HG03342 (cell line): ENCODE data around the gene SRC.

Experiments
- ATAC-seq: cut with Tn5 transposase; IDR thresholded peaks from one replicate; pipeline ENCODE4 v1.9.1; 2021; ENCODE audit warnings: mild to moderate bottlenecking, moderate library complexity; ENCODE audit not compliant: unreplicated experiment

Gene SRC

DNA sequence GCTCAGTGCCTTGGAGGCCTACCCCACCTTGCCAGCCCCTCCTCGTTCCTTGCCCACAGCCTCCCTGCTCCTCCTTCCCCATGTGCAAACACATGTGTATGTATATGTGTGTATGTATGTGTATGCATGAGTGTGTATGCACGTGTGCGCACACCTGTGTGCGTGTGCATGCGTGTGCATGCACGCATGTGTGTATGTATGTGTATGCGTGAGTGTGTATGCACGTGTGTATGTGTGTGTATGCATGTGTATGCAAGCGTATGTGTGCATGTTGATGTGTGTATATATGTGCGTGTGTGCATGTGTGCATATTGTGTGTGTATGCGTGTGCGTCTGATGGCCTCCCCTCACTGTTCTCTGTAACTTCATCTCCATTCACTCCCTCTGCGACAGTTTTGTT, 74.7 kb downstream of the SRC start:
- no peak for ATAC-seq

- no peak for ATAC-seq
Observed at GRCh38 chr20:37421060-37421905, 75.3 kb downstream of the SRC start.

DNA sequence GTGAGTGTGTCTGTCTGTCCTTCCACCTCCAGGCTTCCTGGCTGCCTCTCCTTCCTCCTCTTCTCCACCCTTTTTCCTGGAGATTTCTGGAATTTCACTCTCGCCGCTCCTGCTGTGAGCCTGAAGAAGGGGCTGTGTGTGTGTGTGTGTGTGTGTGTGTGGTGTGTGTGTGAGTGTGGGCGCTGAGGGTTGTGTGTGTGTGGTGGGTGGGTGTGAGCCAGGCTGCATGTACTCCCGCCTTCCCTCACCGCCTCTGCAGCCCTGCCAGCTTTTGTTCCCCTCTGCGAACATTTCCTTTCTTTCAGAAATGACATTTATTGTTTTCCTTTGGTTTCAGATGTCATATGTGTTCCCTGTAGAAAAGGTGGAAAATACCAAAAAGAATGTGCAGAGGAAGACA, 76.0 kb downstream of the SRC start:
- ATAC-seq = no peak

DNA sequence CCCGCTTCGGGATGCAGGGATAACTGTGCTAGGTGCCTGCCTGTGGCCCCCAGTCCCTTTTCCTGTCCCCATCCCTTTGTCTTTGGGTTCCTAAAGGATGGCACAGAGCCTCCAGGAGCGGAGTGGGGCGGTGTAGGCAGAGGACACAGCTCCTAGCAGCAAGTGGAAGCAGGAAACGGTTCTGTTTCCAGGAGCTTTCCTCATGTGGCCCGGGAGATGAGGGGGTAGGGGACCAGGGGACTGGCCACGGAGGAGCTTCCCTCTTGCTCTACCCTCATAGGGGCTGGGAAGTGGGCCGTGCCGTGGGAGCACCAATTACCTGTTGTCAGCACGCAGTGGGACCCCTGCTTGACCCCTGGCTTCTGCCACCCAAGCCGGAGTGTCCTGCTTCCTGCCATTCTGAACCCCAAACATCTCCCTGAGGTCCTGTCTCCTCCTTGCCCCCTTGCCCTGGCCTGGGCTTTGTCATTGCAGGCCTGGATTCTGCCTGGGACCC, 76.9 kb downstream of the SRC start:
- no peak for ATAC-seq

- ATAC-seq = no peak
Observed at GRCh38 chr20:37423545-37423944, 77.6 kb downstream of the SRC start.

DNA sequence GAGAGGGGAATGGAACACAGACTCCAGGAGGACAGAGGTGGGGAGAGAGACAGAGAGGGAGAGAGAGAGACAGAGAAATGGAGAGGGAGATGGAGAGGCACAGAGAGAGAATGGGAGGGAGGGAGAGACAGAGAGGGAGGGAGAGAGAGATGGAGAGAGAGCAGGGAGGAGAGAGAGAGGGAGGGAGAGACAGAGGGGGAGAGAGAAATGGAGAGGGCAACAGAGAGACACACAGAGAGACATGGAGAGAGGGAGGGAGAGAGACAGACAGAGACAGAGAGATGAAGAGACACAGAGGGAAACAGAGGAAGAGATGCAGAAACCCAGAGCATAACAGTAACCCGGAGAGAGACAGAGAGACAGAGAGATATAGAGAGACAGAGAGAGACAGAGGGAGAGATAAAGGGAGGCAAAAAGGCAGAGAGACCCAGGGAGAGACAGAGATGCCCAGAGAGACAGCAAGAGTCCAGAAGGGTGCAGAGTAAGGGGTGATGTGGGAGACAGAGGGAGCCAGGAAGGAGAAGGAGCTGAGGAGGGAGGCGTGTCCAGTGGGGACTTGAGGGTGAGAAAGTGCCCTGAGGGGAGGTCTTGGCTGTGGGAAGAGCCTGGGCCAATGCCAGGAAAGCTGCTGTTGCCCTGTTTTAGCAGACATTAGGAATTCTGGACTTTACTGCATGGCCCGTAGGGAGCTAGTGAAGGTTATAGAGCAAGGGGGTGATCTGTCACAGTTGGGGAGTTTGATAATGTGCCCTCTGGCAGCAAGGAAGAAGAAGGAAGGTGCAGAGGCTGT, 78.3 kb downstream of the SRC start:
- ATAC-seq = no peak

- ATAC-seq = no peak
Observed at GRCh38 chr20:37425103-37425625, 79.2 kb downstream of the SRC start.

DNA sequence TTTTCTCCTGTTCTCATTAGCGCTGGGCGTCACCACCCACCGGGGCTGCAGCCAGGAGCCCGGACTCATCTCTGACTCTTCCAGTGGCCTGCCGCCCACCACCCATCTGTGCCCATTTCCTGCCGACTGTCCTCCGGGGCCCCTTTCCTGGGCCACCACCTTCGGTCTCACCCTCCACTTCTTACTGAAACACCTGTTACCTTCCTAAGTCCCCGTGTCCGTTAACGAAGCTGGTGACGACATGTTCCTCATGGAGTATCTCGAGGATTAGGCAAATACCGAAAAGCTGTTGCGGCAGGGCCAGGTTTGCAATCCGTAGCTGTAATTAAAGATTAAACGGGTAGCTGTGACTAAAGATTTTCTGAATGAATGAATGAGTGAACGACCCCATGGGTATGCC, 80.2 kb downstream of the SRC start:
- no peak for ATAC-seq

DNA sequence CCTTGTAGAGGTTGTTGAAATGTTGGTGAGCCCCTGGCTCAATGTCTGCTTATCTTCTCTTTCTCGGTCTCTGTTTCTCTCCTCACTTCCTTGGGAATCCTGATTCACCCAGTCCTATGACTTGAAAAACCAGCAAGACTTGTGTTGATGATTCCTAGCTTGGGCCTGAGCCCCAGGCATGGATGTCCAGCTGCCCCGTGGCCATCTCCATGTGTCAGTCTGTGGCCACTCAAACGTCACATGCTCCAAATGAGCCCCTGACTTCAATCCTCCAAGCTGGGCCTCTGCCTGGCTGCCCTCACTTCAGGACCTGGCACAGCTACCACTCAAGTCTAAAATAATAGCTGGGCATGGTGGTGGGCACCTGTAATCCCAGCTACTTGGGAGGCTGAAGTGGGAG, 81.0 kb downstream of the SRC start:
- ATAC-seq = no peak

- no peak for ATAC-seq
Observed at GRCh38 chr20:37430044-37430443, 84.1 kb downstream of the SRC start.

DNA sequence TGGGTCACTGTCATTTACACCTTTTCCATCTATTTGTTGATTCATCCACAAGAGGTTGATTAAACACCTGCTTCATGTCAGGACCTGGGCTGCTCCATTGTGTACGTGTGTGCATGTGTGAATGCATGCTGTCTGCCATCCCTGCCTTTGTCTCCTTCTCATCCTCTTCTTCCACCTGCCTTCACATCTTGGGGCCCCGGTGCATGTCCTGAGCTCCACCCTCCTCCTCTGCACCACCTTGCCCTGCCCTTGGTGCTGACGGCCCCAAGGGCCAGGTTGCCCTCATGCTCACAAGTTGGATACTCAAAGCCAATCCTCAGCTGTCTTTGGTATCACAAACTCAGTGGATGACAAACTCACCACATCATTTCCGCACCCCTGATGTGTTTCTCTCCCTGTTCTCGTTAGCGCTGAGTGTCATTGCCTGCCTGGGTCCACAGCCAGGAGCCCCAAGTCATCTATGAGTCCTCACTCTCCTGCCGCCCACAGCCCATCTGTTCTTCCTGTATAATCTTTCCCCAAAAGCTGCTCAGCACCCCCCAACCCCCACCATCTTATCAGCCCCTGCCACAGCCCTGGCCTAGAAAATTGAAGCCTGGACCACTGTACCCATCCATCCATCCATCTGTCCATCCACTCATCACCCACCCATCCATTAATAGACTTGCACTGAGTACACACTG, 85.0 kb downstream of the SRC start:
- ATAC-seq = no peak

- no peak for ATAC-seq
Observed at GRCh38 chr20:37431786-37432185, 85.8 kb downstream of the SRC start.

GRCh38 chr20:37432606-37433005, 86.7 kb downstream of the SRC start:
- ATAC-seq = no peak

GRCh38 chr20:37435607-37436006, 89.7 kb downstream of the SRC start:
- no peak for ATAC-seq

DNA sequence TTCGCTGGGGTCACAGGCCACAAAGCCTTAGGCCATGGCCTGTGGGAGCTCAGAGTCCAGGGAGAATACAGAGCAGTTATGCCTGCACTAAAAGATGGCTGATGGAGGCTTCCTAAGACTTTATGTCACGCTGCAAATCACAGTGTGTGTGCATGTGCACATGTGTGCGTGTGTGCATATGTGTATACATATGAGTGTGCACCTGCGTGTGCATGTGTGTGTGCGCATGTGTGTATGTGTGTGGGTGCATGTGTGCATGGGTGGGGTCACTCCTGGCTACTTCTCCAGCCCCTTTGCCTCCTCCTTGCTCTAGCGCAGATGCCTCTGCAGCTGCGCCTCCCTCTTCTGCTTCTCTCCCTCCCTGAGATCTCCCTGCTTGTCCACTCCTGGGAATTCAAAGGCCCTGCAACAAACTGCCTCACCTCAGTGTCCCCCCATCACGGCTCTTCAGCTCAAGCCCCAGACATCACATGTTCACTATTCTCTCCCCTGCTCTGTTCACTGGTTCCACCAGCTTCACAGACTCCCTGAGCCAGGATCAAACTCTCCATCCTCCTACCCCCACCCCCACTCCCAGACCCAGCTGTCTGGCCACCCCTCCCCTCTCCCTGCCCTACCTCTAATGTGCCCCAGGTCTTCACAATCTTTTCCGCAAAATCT, 90.7 kb downstream of the SRC start:
- no peak for ATAC-seq

DNA sequence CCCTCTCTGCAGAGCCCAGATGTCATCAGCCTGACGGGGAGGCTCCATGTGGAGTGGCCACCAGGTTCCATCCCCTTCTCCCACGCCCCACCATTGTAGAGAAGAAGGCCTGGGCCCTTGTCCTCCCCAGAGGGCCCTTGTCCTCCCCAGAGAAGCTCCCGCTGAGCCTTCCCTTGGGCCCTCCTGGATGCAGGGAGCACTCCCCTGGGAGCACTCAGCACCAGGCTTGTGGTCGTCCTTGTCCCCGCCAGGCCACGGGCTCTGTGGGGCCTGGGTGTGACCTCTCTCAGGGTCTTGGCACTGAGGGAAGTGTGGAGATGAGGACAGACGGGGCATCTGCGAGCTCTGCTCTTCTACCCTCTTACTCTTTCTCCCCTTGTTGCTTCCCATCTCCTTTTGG, 91.7 kb downstream of the SRC start:
- ATAC-seq = no peak

DNA sequence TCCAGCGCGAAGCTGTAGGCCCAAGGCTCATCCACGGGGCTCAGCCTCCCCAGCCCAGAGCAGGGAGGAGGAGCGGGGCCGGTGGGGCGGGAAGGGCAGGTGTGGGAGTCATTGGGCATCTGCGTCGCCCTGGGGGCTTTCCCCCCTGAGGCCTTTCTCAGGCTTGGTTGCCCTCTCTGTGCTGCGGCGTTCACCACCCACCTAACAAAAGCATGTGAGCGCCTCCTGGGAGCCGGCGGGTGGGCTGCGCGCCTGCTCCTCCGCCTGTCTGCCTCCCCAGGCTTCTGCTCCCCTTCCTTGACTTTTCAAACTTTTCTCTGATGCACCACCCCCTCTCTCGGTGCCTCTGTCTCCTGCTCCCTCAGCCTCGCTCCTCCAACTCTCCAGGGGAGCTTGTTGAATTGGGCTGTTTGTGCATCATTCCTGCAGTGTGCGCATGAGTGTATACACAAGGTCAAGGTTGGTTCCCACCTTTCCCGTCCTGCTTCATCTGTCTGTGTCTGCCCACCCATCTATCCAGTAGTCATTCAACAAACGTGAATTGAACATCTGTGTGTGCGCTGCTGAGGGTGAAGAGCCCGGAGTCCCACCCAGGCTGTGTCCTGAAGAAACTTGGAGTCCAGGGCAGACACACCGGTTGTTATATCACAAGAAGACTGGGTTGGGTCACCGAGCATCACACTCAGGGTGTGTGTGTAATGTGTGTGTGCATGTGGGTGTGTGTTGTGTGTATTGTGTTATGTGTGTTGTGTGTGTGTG, 92.7 kb downstream of the SRC start:
- no peak for ATAC-seq

DNA sequence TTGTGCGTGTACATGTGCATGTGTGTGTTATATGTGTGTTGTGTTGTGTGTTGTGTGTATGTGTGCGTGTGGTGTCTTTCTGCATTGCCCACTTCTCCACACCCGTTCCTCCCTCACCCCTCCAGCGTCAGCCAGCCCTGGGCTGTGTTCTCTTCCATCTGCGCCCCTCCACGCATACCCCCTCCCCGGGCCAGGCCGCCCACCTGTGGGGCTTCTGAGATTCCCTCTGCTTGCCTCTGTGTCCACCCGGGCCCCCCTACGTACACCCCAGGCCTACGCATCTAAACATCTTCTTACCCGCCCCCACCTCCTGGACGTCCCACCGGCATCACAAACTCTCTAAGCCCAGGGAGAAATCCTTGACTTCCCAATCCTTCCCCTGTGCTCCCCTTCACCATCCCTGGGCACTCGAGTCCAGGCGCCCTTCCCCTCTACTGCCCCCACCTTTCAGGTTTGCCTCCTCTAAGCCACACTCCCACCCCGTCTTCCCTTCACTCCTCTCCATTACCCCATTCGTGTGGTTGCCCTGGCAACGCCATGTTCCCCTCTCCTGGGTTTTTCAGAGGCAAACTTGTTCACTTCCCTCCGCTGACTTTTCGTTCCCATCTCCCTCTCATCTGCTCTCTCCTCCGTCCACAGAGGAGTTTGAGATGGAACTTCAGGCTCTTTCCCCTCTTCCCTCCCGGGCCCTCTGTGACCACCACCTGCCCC, 93.4 kb downstream of the SRC start:
- no peak for ATAC-seq

DNA sequence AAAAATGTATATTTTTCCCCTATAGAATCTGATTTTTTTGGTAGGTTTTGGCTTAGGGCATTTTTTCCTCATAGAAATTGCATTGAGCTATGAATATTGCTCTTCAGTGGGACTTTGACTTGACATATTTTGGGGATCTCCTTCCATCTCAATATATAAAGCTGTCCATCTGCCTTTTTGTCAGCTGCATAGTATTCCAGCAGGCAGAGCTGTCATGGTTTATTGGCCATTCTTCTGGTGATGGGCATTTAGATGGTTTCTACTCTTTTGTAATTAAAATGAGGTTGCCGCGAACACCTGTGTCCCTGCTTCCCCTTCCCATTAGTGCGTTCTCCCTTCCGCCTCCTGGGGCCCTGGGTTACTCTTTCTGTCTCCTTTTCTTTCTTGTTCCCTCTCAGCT, 95.1 kb downstream of the SRC start:
- ATAC-seq = no peak
